Endothelial cell of umbilical vein (primary cell): ENCODE results near the gene CNPY1.

Experiments
- EZH2 ChIP-seq: IDR thresholded peaks from 2 replicates; pipeline ENCODE4 v1.6.1; 2012; ENCODE audit warnings: borderline replicate concordance, low read depth, mild to moderate bottlenecking, moderate library complexity, low read length, inconsistent platforms; ENCODE audit not compliant: severe bottlenecking
- GATA2 ChIP-seq: IDR thresholded peaks from 2 replicates; pipeline ENCODE4 v1.7.0; 2011; ENCODE audit warnings: low read depth, mild to moderate bottlenecking, moderate library complexity, mixed read lengths, low read length; ENCODE audit not compliant: insufficient read length, insufficient read depth
- POLR2A ChIP-seq: IDR thresholded peaks from 2 replicates; pipeline ENCODE4 v1.6.1; 2012; ENCODE audit warnings: low read depth, mild to moderate bottlenecking, control low read depth, low read length
- POLR2AphosphoS5 ChIP-seq: IDR thresholded peaks from 2 replicates; pipeline ENCODE4 v1.6.1; 2012; ENCODE audit warnings: low read depth, mild to moderate bottlenecking, control low read depth, low read length, moderate library complexity; ENCODE audit not compliant: insufficient read depth
- TF ChIP-seq, protein P1 (sequence below), 2 donors: IDR thresholded peaks; 1 replicate in 1 of 2; 2 replicates in 1 of 2; pipeline ENCODE4 v1.5.1; 2011; ENCODE audit warnings: low read length in 2 of 2, mild to moderate bottlenecking in 2 of 2, moderate library complexity in 2 of 2, control low read depth in 1 of 2, inconsistent platforms in 1 of 2, low read depth in 1 of 2; ENCODE audit not compliant: insufficient read depth in 1 of 2; ENCODE audit errors: extremely low read depth in 1 of 2
- TF ChIP-seq, protein P2 (sequence below): IDR thresholded peaks from 2 replicates; pipeline ENCODE4 v1.6.1; 2011; ENCODE audit not compliant: insufficient read depth, insufficient read length

DNA sequence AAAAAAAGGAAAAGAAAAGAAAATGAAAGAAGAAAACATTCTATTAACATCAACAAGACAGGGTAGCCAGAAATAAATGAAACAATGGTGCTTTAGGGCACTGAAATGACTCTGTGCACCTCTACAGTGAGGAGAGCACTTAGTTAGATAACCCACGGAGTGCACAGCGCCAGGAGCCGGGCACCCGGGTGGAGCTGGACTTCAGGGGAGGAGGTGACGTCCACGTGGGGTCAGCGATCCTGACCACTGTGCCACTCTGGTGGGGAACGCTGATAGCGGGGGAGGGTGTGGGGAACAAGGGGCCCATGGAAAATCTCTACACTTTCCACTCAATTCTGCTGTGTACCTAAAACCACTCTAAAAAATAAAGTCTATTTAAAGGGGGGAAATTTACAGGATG is 15.7 kb upstream of the CNPY1 start:
- TF ChIP-seq, protein P1, sequence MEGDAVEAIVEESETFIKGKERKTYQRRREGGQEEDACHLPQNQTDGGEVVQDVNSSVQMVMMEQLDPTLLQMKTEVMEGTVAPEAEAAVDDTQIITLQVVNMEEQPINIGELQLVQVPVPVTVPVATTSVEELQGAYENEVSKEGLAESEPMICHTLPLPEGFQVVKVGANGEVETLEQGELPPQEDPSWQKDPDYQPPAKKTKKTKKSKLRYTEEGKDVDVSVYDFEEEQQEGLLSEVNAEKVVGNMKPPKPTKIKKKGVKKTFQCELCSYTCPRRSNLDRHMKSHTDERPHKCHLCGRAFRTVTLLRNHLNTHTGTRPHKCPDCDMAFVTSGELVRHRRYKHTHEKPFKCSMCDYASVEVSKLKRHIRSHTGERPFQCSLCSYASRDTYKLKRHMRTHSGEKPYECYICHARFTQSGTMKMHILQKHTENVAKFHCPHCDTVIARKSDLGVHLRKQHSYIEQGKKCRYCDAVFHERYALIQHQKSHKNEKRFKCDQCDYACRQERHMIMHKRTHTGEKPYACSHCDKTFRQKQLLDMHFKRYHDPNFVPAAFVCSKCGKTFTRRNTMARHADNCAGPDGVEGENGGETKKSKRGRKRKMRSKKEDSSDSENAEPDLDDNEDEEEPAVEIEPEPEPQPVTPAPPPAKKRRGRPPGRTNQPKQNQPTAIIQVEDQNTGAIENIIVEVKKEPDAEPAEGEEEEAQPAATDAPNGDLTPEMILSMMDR (IDR thresholded peaks at IDR 0.05; ENCODE audit: extremely low read depth in 1 of 2, insufficient read depth in 1 of 2, low read depth in 1 of 2, low read length in 2 of 2): no peak
- TF ChIP-seq EZH2 (no peak), POLR2A (no peak), POLR2AphosphoS5 (no peak), GATA2 (no peak)
- TF ChIP-seq, protein P2, sequence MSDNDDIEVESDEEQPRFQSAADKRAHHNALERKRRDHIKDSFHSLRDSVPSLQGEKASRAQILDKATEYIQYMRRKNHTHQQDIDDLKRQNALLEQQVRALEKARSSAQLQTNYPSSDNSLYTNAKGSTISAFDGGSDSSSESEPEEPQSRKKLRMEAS: no peak
